UCSD-AML1 (cell line): ENCODE data around the gene KCNK10.

Experiments
- DNase-seq: peaks from one replicate; lab custom pipeline; 2025; ENCODE audit not compliant: unreplicated experiment; lab: John Stamatoyannopoulos, UW

The KCNK10 gene

GRCh38 chr14:88229428-88229827, 93.6 kb downstream of the KCNK10 start:
- DNase-seq, result no peak

- no peak for DNase-seq
Measured at GRCh38 chr14:88228522-88229236, 94.4 kb downstream of the KCNK10 start.

- DNase-seq, result no peak
Measured at GRCh38 chr14:88227693-88228092, 95.4 kb downstream of the KCNK10 start.

GRCh38 chr14:88225721-88226120, 97.3 kb downstream of the KCNK10 start:
- no peak for DNase-seq

- DNase-seq, result no peak
Measured at GRCh38 chr14:88218119-88218915, 104.8 kb downstream of the KCNK10 start.

GRCh38 chr14:88212691-88213090, 110.4 kb downstream of the KCNK10 start:
- no peak for DNase-seq

GRCh38 chr14:88210426-88210825, 112.6 kb downstream of the KCNK10 start:
- DNase-seq, result no peak

GRCh38 chr14:88209273-88209672, 113.8 kb downstream of the KCNK10 start:
- DNase-seq, result no peak

GRCh38 chr14:88208858-88209257, 114.2 kb downstream of the KCNK10 start:
- no peak for DNase-seq

GRCh38 chr14:88204221-88204620, 118.8 kb downstream of the KCNK10 start:
- no peak for DNase-seq

- DNase-seq, result no peak
Measured at GRCh38 chr14:88203291-88203690, 119.8 kb downstream of the KCNK10 start.

- DNase-seq, result no peak
Measured at GRCh38 chr14:88202286-88202685, 120.8 kb downstream of the KCNK10 start.

GRCh38 chr14:88201851-88202250, 121.2 kb downstream of the KCNK10 start:
- no peak for DNase-seq

- no peak for DNase-seq
Measured at GRCh38 chr14:88199882-88200281, 123.2 kb downstream of the KCNK10 start.

GRCh38 chr14:88198446-88198845, 124.6 kb downstream of the KCNK10 start:
- DNase-seq, result no peak

- DNase-seq, result no peak
Measured at GRCh38 chr14:88196925-88197324, 126.1 kb downstream of the KCNK10 start.

- no peak for DNase-seq
Measured at GRCh38 chr14:88196116-88196890, 126.8 kb downstream of the KCNK10 start.

GRCh38 chr14:88195676-88196075, 127.4 kb downstream of the KCNK10 start:
- DNase-seq, result no peak

GRCh38 chr14:88194531-88194930, 128.5 kb downstream of the KCNK10 start:
- DNase-seq, result no peak

- DNase-seq, result no peak
Measured at GRCh38 chr14:88191605-88192004, 131.5 kb downstream of the KCNK10 start.

GRCh38 chr14:88189417-88190191, 133.5 kb downstream of the KCNK10 start:
- DNase-seq, result no peak
